Spinal cord (tissue), 10 donors: ENCODE measurements around the gene ESR1. TPM values are rescaled to one million over a fixed set of nuclear protein-coding genes. Genes with fewer than 3 reads are reported as not detected.

Experiments
- DNase-seq, 6 donors: peaks; one replicate each; pipeline versions ENCODE4 v3.0.0 to v3.0.0-alpha.2; 2013 to 2015; ENCODE audit warnings: low spot score in 6 of 6, low read depth in 4 of 6
- H3K27ac ChIP-seq: one replicate; pipeline ENCODE4 v1.5.1; 2013; ENCODE audit warnings: low read depth, low read length, control low read depth
- H3K27me3 ChIP-seq: one replicate; pipeline ENCODE4 v1.6.1; 2013; ENCODE audit warnings: low read length; ENCODE audit not compliant: control insufficient read depth, insufficient read depth
- H3K36me3 ChIP-seq: one replicate; pipeline ENCODE4 v1.6.1; 2013; ENCODE audit warnings: low read length; ENCODE audit not compliant: control insufficient read depth, insufficient read depth
- H3K4me1 ChIP-seq: one replicate; pipeline ENCODE4 v1.6.1; 2013; ENCODE audit warnings: low read length; ENCODE audit not compliant: control insufficient read depth, insufficient read depth
- H3K4me3 ChIP-seq: one replicate; pipeline ENCODE4 v1.5.1; 2013; ENCODE audit warnings: low read depth, low read length, control low read depth
- H3K9me3 ChIP-seq: one replicate; pipeline ENCODE4 v1.6.1; 2013; ENCODE audit warnings: low read length; ENCODE audit not compliant: control insufficient read depth, insufficient read depth
- WGBS: methylation state at CpG from one replicate; pipeline ENCODE4 v1.1.5; 2013; ENCODE audit warnings: missing lambda C conversion rate; ENCODE audit not compliant: insufficient coverage; 5-methylcytosine and 5-hydroxymethylcytosine counted together
- polyA plus RNA-seq, 2 donors: library from polyadenylated mRNA; unstranded; fragments of 120-200 nt; gene quantifications; one replicate each; pipeline ENCODE4 v1.2.1, GENCODE V29; 2013; ENCODE audit not compliant: insufficient read length in 2 of 2
- total RNA-seq, 2 donors: library from RNA; depleted of rRNA in 1 of 2; stranded (reverse); fragments of 120-200 nt in 1 of 2; fragments of >200 nt in 1 of 2; gene quantifications; one replicate each; pipeline versions ENCODE4 v1.2.3 to v1.2.4, GENCODE V29; 2013 to 2014
- donor health status: healthy.

Gene ESR1
- total and polyA plus RNA-seq, 4 donors, result 0.20 to 1.6 (median 0.64) TPM

- DNase-seq, result no peak
- Histone ChIP-seq H3K4me1 (no peaks in the 10 kb centered on the region), H3K9me3 (no peaks in the 10 kb centered on the region), H3K27me3 (no peaks in the 10 kb centered on the region), H3K27ac (no peak overlapping the region), H3K4me3 (no peak overlapping the region), H3K36me3 (no peaks in the 10 kb centered on the region)
- 100% methylated on average over 1 of the region's 5 CpGs for WGBS
Observed at GRCh38 chr6:151992091-151992490, 184.6 kb downstream of the ESR1 start.

GRCh38 chr6:151993364-151993763 lies 185.9 kb downstream of the ESR1 start:
- H3K27me3 ChIP-seq, result no peaks in the 10 kb centered on the region
- H3K4me3 ChIP-seq, result no peak overlapping the region
- H3K36me3 ChIP-seq, result no peaks in the 10 kb centered on the region
- no peaks in the 10 kb centered on the region for H3K4me1 ChIP-seq
- H3K27ac ChIP-seq, result no peak overlapping the region
- H3K9me3 ChIP-seq, result no peaks in the 10 kb centered on the region
- WGBS, result 84% methylated on average over 2 of the region's 3 CpGs
- no peak for DNase-seq

GRCh38 chr6:151998784-151999183 lies 191.3 kb downstream of the ESR1 start:
- H3K36me3 ChIP-seq, result no peaks in the 10 kb centered on the region
- 100% methylated on average over 1 of the region's 1 CpG for WGBS
- no peaks in the 10 kb centered on the region for H3K9me3 ChIP-seq
- no peak for DNase-seq
- no peaks in the 10 kb centered on the region for H3K27me3 ChIP-seq
- H3K4me1 ChIP-seq, result no peaks in the 10 kb centered on the region
- H3K27ac ChIP-seq, result no peak overlapping the region
- no peak overlapping the region for H3K4me3 ChIP-seq

GRCh38 chr6:151999194-151999593 lies 191.7 kb downstream of the ESR1 start:
- no CpG with 5 or more reads among the region's 1 CpG for WGBS
- Histone ChIP-seq H3K27ac (no peak overlapping the region), H3K9me3 (no peaks in the 10 kb centered on the region), H3K36me3 (no peaks in the 10 kb centered on the region), H3K4me1 (no peaks in the 10 kb centered on the region), H3K4me3 (no peak overlapping the region), H3K27me3 (no peaks in the 10 kb centered on the region)
- no peak for DNase-seq

GRCh38 chr6:152001408-152001807 lies 193.9 kb downstream of the ESR1 start:
- Histone ChIP-seq H3K27ac (no peak overlapping the region), H3K4me3 (no peak overlapping the region), H3K27me3 (no peaks in the 10 kb centered on the region), H3K36me3 (no peaks in the 10 kb centered on the region), H3K4me1 (no peaks in the 10 kb centered on the region), H3K9me3 (no peaks in the 10 kb centered on the region)
- no peak for DNase-seq

- Histone ChIP-seq H3K4me1 (no peaks in the 10 kb centered on the region), H3K4me3 (no peak overlapping the region), H3K27ac (no peak overlapping the region), H3K27me3 (no peaks in the 10 kb centered on the region), H3K9me3 (no peaks in the 10 kb centered on the region), H3K36me3 (no peaks in the 10 kb centered on the region)
- DNase-seq, result no peak
- 91% methylated on average over 3 of the region's 6 CpGs for WGBS
Observed at GRCh38 chr6:152002306-152002705, 194.8 kb downstream of the ESR1 start.

- Histone ChIP-seq H3K27me3 (no peaks in the 10 kb centered on the region), H3K4me1 (no peaks in the 10 kb centered on the region), H3K4me3 (no peak overlapping the region), H3K9me3 (no peaks in the 10 kb centered on the region), H3K36me3 (no peaks in the 10 kb centered on the region), H3K27ac (no peak overlapping the region)
- no CpG with 5 or more reads among the region's 1 CpG for WGBS
- no peak for DNase-seq
Observed at GRCh38 chr6:152004036-152004566, 196.6 kb downstream of the ESR1 start.

GRCh38 chr6:152004896-152005295 lies 197.4 kb downstream of the ESR1 start:
- no peaks in the 10 kb centered on the region for H3K9me3 ChIP-seq
- DNase-seq, result peak in 1 of 6 donors; percentile 14
- no peaks in the 10 kb centered on the region for H3K4me1 ChIP-seq
- 100% methylated on average over 1 of the region's 3 CpGs for WGBS
- no peaks in the 10 kb centered on the region for H3K27me3 ChIP-seq
- H3K4me3 ChIP-seq, result no peak overlapping the region
- no peak overlapping the region for H3K27ac ChIP-seq
- no peaks in the 10 kb centered on the region for H3K36me3 ChIP-seq

GRCh38 chr6:152008779-152009178 lies 201.3 kb downstream of the ESR1 start:
- DNase-seq, result no peak
- WGBS, result 90% methylated on average over 2 of the region's 4 CpGs

GRCh38 chr6:152012227-152012626 lies 204.7 kb downstream of the ESR1 start:
- Histone ChIP-seq H3K27ac (no peak overlapping the region), H3K9me3 (no peaks in the 10 kb centered on the region), H3K27me3 (no peaks in the 10 kb centered on the region), H3K36me3 (no peaks in the 10 kb centered on the region), H3K4me1 (no peaks in the 10 kb centered on the region), H3K4me3 (no peak overlapping the region)
- no peak for DNase-seq
- no CpG with 5 or more reads among the region's 2 CpGs for WGBS

More at GRCh38 chr6:152008779-152009178, 201.3 kb downstream of the ESR1 start:
- H3K4me3 ChIP-seq, result no peak overlapping the region
- H3K9me3 ChIP-seq, result no peaks in the 10 kb centered on the region
- H3K27ac ChIP-seq, result no peak overlapping the region
- no peaks in the 10 kb centered on the region for H3K36me3 ChIP-seq
- H3K4me1 ChIP-seq, result no peaks in the 10 kb centered on the region
- H3K27me3 ChIP-seq, result no peaks in the 10 kb centered on the region
